ENCODE results near the gene MRAP2. TPM values are rescaled to one million over a fixed set of nuclear protein-coding genes. Genes with fewer than 3 reads are reported as not detected.
"Not testable (repeated sequence)": the region's sequence is repeated elsewhere in the genome, so short reads cannot be mapped to it uniquely, and the experiment has no call there.

Gene MRAP2
- total and polyA plus RNA-seq, 2 of the 13 experiments (the other 11 are each of a cell fraction or from before 2014, with no cell fraction given): 0.33 to 3.5 TPM

- POLR2A ChIA-PET; H3K4me3 ChIP-seq (replicated peaks in 1 of 3; ENCODE audit: insufficient read depth in 1 of 3, low read depth in 2 of 3, low read length in 3 of 3); in situ Hi-C loops (cut with HindIII; ENCODE audit: extremely low pct_ligation_motif_present, low pct_unique_long_range_greater_than_20kb); H3K4me1 ChIP-seq (ENCODE audit: insufficient read depth, low read length); FAIRE-seq; H4K20me1 ChIP-seq (ENCODE audit: insufficient read depth, low read length); H3K9ac ChIP-seq (ENCODE audit: insufficient read depth, low read depth, low read length); H3K79me2 ChIP-seq (ENCODE audit: insufficient read depth, low read length); H2AFZ ChIP-seq (ENCODE audit: low read length); DNase-seq (ENCODE audit: low spot score); intact Hi-C loops (cut with micrococcal nuclease; ENCODE audit: unreplicated experiment); BruUV-seq (replicated peaks); H3K4me2 ChIP-seq (ENCODE audit: low read depth, low read length); ATAC-seq; H3K27me3 ChIP-seq (ENCODE audit: control insufficient read depth in 1 of 2, insufficient read depth in 2 of 2, low read length in 2 of 2); H3K9me3 ChIP-seq (ENCODE audit: low read length); CTCF ChIA-PET (ENCODE audit: low intra/inter-chr PET ratio, low total read pairs); H3K27ac ChIP-seq (ENCODE audit: extremely low read length, insufficient read depth, low read length); H3K36me3 ChIP-seq (replicated peaks in 1 of 2; ENCODE audit: control insufficient read depth in 1 of 2, insufficient read depth in 2 of 2, low read length in 2 of 2): not testable (repeated sequence)
- 94% methylated on average over 3 of the region's 9 CpGs for WGBS (ENCODE audit: low lambda C conversion rate)
Observed at GRCh38 chr6:84133385-84133784, 99.8 kb downstream of the MRAP2 start.

GRCh38 chr6:84135291-84135690 lies 101.7 kb downstream of the MRAP2 start:
- H3K27ac ChIP-seq (ENCODE audit: extremely low read length, insufficient read depth, low read length): no peak overlapping the region
- no peak for DNase-seq (ENCODE audit: low spot score)
- 96% methylated on average over 5 of the region's 5 CpGs for WGBS (ENCODE audit: low lambda C conversion rate)
- FAIRE-seq: no peak
- peaks cover 5% of the 10 kb centered on the region for H3K9me3 ChIP-seq (ENCODE audit: low read length)
- H4K20me1 ChIP-seq (ENCODE audit: insufficient read depth, low read length): no peaks in the 10 kb centered on the region
- H3K79me2 ChIP-seq (ENCODE audit: insufficient read depth, low read length): no peaks in the 10 kb centered on the region
- no peaks in the 10 kb centered on the region for H3K27me3 ChIP-seq (ENCODE audit: control insufficient read depth in 1 of 2, insufficient read depth in 2 of 2, low read length in 2 of 2)
- ChIA-PET CTCF (ENCODE audit: low intra/inter-chr PET ratio, low total read pairs) (no interaction called here), POLR2A (no interaction called here)
- ATAC-seq: no peak
- intact Hi-C loops (cut with micrococcal nuclease; ENCODE audit: unreplicated experiment) (no loop called here), in situ Hi-C loops (cut with HindIII; ENCODE audit: extremely low pct_ligation_motif_present, low pct_unique_long_range_greater_than_20kb) (no loop called here)
- peaks cover 2 to 4% of the 10 kb centered on the region in 2 experiments; a peak in 1 of 5 replicates for H3K36me3 ChIP-seq (replicated peaks in 1 of 2; ENCODE audit: control insufficient read depth in 1 of 2, insufficient read depth in 2 of 2, low read length in 2 of 2)
- H3K4me3 ChIP-seq (replicated peaks in 1 of 3; ENCODE audit: insufficient read depth in 1 of 3, low read depth in 2 of 3, low read length in 3 of 3): no peak overlapping the region
- peaks cover 8% of the 10 kb centered on the region; the same call in 1 of the 2 replicates for H3K4me1 ChIP-seq (ENCODE audit: insufficient read depth, low read length)
- TF ChIP-seq ZNF83 (CRISPR knock-in tag; IDR thresholded peaks at IDR 0.05; ENCODE audit: borderline replicate concordance) (no peak), FOXM1 (CRISPR knock-in tag; IDR thresholded peaks at IDR 0.05) (no peak), XBP1 (CRISPR knock-in tag; IDR thresholded peaks at IDR 0.05) (no peak), FOXK1 (CRISPR knock-in tag; IDR thresholded peaks at IDR 0.05; ENCODE audit: borderline replicate concordance, low read depth) (no peak), ZNF740 (CRISPR knock-in tag; IDR thresholded peaks at IDR 0.05) (no peak), ZNF350 (CRISPR knock-in tag; IDR thresholded peaks at IDR 0.05; ENCODE audit: borderline replicate concordance, low read depth) (no peak), ZBTB42 (CRISPR knock-in tag; IDR thresholded peaks at IDR 0.05) (no peak), ZNF296 (CRISPR knock-in tag; conservative IDR thresholded peaks at IDR 0.05) (no peak), ZNF616 (CRISPR knock-in tag; IDR thresholded peaks at IDR 0.05; ENCODE audit: low read depth) (no peak)
- no peak overlapping the region for H3K4me2 ChIP-seq (ENCODE audit: low read depth, low read length)
- no TSS peak for BruUV-seq (replicated peaks)
- no peak overlapping the region for H2AFZ ChIP-seq (ENCODE audit: low read length)
- H3K9ac ChIP-seq (ENCODE audit: insufficient read depth, low read depth, low read length): no peak overlapping the region
